ENCODE data around the gene PLCB1.

Gene PLCB1

DNA sequence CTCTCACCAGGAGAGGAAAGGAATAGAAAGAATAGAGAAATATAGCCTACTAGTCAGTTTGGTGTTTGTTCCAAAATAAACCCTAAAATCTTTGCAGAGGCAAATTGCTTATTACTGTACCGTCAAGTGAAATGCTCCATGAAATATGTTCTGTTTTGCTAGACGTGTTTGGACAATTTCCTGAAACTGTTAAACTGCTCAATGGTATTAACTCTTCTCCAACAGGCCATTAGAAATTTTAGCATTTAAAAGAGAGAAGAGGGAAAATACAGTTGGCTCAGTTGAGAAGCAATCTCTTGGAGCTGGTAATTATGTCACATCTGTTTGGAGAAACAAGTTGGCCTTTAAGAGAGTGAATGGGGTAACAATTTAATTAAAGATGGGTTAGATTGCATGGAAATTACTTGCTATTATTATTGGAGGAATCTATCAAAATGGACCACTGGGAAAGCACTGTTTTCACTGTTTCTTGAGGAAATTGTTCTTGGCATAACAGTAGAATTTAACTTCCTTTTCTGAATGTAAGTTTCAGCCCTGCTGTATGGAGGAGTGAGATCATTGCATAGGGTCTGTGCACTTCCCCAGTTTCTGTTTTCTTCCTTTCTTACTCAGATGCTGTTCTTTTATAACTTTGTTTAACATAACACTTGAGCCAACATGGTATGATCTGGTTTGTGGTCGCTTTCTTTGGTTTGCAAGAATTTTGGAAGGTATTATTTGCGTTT, 373.6 kb downstream of the PLCB1 start:
- no peak for DNase-seq (ENCODE audit: low read depth, low spot score)

DNA sequence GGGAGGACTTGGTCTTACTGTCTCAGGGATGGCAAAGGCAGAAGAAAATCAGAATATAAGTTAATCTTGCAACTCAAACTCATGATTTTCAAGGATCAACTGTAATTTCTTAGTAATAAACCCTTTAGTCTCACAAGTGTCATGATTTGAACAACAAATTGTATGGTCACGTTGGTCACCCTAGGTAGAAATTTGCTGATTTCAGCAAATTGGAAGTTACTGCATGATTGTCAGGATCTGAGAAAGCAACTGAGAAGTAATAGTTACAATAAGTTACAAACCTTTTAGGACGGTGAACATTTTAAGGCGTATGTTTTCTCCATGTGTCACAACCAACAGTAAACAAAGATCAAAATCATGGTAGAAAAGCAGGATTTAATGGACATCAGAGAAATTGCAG, 375.2 kb downstream of the PLCB1 start:
- DNase-seq (ENCODE audit: low read depth, low spot score): no peak

DNA sequence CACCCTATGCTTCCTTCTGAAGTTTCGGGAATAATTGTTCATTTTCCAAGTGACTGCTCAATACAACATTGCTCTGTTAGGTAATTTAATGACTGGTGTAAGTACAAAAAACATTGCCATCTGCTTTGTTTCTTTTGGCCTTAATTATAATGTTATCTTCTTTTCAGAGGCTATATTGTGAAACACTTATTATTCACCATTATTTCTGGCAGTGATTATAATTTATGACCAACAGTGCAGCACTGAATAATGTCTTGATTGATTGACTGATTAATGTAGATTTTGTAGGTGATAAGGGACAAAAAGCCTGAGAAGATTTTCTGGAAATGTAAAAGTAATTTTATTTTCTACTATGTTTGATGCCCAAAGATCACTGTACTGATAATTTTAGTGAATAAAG, 377.7 kb downstream of the PLCB1 start:
- no peak for DNase-seq (ENCODE audit: low read depth, low spot score)

DNA sequence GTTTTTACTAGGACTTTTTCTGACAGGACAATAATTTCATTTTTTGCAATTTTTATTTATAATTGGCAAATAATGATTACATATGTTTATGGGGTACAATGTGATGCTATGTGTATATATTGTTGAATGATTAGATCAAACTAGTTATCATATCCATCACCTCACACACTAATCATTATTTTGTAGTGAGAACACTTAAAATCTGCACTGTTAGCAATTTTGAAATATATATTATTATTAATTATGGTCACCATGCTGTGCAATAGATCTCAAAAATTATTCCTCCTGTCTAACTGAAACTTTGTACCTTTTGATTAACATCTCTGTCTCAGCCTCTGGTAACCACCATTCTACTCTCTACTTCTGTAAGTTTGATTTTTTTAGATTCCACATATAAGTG, 378.7 kb downstream of the PLCB1 start:
- no peak for DNase-seq (ENCODE audit: low read depth, low spot score)

DNA sequence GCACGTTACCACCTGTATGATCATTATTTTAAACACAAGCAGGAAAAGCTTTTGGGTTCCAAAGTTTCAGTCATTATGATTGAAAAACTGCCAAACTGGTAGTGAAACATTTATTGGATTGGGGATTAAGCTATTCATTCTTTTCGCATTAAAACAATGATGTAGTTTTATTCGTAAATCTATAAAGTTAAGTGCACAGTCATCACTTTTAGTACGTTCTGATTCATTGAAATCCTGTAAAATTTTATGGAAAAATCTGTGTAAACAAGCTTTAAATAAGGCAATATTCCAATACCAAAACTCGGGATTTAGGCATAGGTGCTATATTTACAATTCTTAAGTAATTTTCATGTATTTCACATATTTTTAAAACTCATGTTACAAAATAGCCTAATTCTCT, 379.9 kb downstream of the PLCB1 start:
- DNase-seq (ENCODE audit: low read depth, low spot score): no peak

DNA sequence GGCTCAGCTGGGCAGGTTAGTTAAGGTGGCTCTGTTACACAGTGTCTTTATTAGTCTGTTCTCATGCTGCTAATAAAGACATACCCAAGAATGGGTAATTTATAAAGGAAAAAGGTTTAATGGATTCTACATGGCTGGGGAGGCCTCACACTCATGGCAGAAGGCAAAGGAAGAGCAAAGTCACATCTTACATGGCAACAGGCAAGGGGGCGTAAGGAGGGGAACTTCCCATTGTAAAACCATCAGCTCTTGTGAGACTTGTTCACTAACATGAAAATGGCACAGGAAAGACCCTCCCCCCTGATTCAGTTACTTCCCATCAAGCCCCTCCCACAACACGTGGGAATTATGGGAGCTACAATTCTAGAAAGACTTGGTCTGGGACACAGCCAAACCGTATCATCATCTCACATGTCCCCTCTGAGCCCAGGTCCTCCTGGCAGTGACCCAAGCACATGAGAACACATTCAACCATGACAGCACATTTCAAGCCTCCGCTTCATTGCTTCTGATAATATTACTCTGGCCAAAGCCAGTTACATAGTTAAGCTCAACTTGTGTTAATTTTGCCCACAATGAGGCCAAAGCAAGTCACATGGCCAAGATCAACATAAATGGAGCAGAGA, 383.9 kb downstream of the PLCB1 start:
- no peak for DNase-seq (ENCODE audit: low read depth, low spot score)

DNA sequence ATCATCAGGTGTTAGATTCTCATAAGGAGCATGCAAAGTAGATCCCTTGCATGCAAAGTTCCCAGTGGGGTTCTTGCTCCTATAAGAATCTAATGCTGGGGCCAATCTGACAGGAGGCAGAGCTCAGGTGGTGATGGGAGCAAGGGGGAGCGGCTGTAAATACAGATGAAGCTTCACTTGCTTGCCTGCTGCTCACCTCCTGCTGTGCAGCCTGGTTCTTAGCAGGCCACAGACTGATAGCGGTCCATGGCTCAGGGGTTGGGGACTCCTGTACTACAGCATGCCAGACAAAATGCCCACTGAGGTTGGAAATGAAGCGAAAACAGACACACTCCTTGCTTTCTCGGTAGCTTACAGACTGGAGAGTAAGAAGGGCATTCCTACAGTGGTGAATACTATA, 386.8 kb downstream of the PLCB1 start:
- no peak for DNase-seq (ENCODE audit: low read depth, low spot score)

DNA sequence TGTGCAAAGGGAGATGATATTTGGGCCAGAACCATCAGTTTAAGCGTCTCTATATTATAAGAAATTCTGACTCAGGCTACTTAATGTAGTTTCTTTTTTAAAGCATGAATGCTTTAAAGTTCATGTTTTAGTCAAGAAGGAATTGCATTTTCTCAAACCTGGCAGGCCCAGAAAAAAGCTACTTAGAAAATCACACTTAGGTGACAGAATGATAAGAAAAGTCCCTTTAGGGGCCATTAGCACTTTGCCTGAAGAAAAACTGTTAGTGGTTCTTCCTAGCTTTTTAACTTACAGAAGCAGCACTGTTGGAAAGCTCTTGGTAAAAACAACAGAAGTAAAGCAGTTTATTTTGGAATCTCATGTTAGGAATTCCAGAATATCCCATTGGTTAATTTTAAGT, 387.8 kb downstream of the PLCB1 start:
- DNase-seq (ENCODE audit: low read depth, low spot score): no peak

DNA sequence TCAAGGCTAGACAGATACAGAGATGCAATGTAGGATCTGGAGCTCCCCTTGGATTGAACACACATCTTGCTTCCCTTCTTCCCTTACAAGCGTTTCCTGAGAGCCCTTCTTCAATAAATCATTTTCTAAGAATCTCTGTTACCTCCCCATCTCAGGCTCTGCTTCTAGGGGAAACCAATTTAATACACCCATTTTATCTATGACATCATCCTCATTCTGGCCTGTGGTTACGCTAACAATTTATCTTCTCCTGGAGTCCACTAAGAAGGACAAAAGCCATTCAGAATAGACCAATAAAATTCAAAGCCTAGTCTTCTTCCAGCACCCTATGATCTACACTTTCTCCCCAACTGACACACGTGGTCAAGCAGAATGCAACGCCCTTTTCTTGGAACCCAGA, 390.1 kb downstream of the PLCB1 start:
- DNase-seq (ENCODE audit: low read depth, low spot score): no peak

DNA sequence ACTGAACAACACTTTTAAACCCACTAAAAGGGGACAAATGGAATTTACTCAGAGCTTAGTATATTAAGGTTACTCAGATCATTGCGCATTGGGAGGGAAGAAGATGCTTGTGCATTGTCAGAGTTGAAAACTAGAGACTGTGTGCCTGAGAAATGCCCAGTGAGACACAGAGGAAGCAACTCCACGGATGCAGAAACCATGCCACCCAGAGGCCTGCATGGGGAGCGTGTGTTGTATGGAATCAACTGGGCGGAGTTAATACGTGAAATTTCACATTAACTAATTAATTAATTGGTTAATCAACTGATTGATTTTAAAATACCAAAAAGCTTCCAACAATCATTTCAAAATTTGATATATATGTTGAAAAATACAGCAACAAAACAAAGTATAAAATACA, 391.6 kb downstream of the PLCB1 start:
- DNase-seq (ENCODE audit: low read depth, low spot score): no peak

DNA sequence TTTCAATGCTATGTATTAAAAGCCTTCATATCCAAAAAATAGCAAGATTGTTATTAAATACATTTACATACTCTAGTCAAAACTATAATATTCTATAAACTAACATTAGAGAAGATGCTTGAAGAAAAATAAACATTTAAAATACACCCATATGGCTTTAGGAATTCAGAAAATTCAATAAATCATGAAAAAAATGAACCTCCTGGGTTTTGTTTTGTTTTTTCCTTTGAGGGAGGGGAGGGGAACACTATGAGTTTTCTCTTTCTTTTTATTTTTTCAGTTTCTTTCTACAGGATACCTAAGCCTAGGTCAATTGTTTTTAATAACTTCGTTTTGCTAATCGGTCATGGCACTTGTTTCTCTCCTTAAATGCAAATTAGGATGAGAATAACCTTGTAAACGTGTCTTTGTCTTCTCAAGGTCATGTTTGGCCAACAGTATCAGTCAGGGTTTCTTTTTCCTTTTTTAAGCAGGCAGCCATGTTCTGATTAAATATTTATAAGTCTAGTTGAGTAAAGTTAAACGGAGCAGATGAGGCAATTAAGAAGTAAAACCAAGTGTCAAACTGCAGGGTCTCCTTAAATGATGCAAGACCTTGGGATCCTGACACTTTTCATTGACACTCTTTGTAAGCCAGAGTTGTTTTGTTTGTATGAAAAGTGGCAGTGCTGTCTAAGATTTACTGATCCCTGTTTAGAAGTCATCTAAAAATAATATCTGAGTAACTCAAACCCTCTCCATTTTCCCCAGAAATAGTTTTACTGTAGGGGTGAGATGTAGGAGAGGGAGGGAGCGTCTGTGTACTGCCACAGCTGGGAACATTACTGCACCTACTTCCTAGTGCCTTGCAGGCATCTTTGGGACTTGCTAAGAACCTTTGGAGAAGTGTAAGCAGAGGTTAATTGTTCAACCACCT, 392.3 kb downstream of the PLCB1 start:
- DNase-seq (ENCODE audit: low read depth, low spot score): no peak

DNA sequence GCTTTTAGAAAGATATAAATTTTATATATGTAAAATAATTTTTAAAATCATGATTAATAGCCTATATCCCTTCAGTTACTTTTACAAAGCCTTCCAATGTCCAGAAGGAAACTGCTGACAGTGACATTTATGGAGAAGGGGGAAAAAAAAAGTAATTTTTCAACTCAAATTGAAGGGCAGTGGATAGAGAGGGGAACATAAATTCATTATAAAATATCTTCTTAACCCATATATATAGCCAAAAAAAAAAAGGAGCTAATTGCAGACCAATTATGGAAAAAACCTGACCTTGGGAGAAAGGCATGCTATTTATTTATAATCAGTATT, 392.9 kb downstream of the PLCB1 start:
- no peak for DNase-seq (ENCODE audit: low read depth, low spot score)

DNA sequence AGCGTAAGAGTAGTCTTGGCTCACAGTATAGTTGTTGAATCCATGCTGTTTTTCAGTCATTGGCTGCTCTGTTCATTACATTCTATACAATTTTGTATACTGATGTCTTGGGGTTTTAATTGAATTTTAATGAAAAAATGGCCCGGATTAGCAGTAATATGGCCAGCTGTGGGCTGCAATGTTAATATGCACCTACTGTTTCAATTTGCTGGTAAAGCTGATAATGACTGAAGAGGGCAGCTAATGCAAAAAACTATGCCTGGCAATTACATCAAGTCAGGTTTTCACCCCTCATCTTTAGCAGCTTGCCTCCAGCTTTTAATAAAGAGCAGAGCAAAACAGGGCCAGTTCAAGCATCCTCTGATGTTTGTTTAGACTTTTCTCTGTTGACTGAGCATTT, 394.5 kb downstream of the PLCB1 start:
- DNase-seq (ENCODE audit: low read depth, low spot score): no peak

DNA sequence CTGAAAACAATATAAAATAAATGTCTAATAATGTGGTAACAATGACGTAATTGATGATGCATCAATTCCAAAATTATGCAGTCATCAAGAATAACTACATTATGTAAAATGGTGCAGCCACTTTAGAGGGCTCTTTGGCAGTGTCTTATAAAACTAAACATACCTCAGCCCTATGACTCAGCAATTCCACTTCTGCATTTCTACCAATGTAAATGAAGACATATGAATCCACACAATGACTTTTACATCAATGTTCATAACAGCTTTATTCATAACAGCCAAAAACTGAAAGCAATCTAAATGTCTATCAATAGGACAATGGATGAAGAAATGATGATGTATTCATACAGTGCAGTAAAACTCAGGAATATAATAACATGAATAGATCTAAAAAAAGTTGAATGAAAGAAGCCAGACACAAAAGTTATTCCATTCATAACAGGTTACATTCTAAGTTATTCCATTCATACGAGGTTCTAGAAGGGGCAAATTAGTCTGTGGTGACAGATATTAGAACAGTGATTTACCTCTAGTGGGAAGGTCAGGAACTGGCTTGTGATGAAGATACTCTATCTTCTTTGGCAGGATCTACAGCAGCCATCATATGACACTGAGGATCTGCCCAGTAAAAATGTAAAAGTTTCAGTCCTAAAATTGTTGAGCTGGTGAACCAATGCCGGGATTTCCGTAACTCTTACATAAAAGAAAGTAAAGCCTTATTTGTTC, 396.1 kb downstream of the PLCB1 start:
- DNase-seq (ENCODE audit: low read depth, low spot score): no peak

DNA sequence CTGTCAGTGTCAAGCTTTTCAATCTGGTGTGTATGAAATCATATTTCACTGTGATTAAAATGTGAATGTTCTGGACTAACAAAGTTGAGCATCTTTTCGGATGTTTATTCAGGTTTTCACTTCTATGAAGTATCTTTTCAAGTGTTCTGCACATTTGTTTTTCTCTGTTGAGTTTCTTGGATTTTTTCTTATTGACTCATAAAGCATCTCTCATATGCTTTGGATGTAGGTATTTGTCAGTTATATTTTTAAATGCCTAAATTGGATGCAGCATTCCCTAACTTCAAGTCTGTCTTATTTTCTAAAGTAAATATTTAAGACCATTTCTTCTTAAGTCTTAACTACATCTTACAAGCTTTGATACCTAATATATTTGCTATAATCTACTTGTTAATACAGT, 398.0 kb downstream of the PLCB1 start:
- no peak for DNase-seq (ENCODE audit: low read depth, low spot score)

DNA sequence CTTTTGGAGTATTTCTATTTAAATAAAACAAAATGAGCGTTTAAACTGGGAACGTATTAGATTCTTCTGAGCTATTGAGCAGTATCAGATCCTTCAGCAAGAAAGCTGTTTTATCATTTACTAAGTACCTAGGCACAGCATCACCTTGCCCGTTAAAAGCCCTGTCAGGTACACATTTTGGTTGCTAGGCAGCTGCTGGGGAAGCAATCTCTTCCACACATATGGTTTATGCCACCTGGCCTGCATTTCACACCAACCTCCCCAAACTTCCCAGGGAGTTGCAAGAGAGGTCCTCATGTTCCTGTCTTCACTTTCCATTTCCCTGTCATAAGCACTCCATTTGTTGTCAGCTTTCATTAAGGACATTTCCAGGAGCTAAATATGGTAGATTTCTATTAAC, 400.1 kb downstream of the PLCB1 start:
- DNase-seq (ENCODE audit: low read depth, low spot score): no peak

DNA sequence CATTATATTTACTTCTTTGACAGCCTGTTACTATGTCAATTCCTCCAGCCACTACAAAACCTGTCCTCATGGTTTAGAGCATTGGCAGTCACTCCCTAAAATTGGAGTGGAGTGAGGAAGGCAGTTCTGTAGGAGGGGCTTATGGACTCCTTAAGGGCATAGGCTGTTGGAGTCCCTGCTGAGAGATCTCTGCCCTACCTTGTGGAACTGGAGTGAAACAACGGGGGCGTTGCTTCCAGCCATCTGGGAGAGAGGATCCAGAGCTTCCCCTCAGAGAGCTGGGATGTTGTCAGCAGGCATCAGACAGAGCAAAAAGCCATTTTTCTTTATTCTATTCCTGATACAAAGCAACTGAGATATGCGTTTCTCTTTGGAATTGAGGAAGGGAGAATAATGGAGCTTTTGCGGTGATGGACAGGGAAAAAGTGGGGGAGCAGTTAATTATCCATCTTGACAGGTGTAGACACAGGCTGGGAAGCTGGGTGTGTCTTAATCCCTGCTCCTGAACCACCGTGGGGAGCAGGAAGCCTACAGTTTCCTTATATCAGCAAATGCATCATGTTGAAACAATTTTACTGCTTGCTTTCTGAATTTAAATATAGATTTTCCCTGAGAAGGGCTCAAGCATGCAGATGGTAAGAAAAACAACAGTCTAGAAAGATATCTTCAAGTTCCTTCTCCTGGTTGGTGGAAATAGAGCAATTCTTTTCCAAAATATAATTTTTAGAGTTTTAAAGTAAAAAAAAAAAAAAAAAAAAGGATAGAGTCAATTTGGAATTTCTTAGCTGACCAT, 402.5 kb downstream of the PLCB1 start:
- peak; percentile 9 for DNase-seq (ENCODE audit: low read depth, low spot score)

DNA sequence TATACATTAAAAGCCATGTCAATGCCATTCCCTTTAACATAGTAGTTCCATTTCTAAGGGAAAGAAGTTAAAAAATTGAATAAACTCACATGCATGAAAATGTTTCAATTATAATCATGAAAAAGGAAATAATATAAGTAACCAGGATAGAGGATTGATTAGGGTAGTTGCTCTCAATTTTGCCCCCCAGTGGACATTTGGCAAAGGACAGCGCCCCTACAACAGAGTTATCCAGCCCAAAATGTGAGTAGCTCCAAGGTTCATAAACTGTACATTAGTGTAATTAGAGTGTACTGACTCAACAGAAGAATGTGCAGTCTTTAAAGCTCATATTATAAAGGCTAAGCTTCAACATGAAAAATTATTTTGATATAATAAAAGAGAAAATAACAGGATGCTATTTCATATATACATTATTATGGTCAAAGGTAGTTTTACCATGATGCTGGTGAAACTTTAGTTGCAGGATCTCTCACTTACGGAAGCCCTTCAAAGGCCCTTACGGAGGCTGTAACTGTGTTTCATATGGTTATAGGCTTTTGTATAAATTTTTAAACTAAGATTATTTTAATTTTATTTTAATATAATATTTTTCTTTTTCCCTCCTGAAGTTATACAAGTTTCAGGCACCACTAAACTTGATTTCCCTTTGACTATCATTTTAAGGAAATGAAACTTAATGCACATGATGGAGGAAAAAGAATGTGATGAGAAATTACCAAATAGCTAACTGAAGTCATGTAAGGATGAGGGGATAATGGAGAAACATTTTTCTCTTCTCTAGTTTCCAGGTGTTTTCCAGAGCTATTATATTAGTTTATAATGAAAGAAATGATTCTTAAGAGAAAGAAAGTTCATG, 403.6 kb downstream of the PLCB1 start:
- no peak for DNase-seq (ENCODE audit: low read depth, low spot score)

DNA sequence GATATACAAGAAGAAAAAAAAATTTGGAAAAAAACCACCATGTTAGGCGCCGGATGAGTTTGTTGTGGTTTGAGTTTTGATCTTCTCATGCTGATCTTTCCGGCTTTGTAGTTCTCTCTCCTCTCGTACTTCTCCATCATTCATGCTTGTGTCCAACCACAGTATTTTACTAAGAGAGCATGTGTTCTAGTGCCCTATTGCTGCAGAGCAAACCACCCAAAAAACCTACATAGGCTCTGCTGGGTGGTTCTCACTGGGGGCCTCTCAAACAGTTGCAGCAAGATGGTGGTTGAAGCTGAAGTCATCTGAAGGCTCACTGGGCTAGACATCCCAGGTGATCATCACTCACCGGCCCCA, 404.2 kb downstream of the PLCB1 start:
- DNase-seq (ENCODE audit: low read depth, low spot score): no peak

DNA sequence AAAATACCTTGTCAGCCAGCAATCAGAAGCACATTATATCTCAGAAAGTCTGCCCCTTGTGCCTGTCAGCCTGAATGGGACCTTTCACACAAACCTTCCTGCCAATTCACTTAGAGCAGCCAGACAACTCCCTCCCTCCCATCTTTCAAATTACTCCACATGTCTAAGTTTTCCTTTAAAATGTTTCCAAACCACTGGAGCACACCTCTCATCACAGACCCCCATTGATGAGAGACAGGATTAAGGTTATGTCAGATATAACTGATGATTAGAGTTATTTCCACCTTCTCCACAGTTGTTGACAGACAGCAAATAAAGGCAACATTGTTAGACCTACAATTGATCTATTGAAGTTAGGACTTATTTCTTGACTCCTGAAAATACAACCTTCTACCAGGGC, 408.4 kb downstream of the PLCB1 start:
- DNase-seq (ENCODE audit: low read depth, low spot score): no peak

DNA sequence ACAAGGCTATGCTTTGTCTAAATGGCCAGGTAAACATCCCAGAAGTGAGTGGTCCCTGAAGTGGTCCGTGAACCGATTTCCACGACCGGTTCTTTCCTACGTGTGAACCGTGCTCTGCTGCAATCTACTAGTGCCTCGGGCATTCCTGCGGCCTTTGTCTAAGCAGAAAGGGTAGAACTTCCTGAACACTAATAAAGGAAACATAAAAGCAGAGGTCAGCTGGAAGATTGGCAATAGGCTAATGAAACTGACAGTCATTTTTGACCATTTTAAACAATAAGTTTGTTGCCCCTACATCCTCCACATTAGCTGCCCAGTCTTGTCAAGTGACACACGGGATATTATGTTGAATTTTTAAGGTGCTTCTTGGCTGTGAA, 410.0 kb downstream of the PLCB1 start:
- no peak for DNase-seq (ENCODE audit: low read depth, low spot score)

Data from iPS DF 19.7 (cell line).